CD14-positive monocyte (primary cell): Measurements from ENCODE around the gene SH3BGRL2. TPM values are rescaled to one million over a fixed set of nuclear protein-coding genes. Genes with fewer than 3 reads are reported as not detected.
A peak's percentile ranks its signal among the peaks of the same experiment; 100 is the strongest.

ENCODE experiments used
- DNase-seq, 3 donors: peaks; one replicate each; pipeline ENCODE4 v3.0.0-alpha.2; 2011 to 2022
- H2AFZ ChIP-seq: 2 replicates; pipeline ENCODE4 v1.6.0; 2012; ENCODE audit warnings: mild to moderate bottlenecking, low read depth, low read length, inconsistent platforms; ENCODE audit not compliant: insufficient read depth, poor library complexity, severe bottlenecking
- H3K27ac ChIP-seq, 2 donors: 1 replicate in 1 of 2; 2 replicates in 1 of 2; pipeline ENCODE4 v1.5.1; 2012 to 2013; ENCODE audit warnings: low read length in 2 of 2, control low read depth in 1 of 2, inconsistent platforms in 1 of 2, low read depth in 1 of 2, mild to moderate bottlenecking in 1 of 2
- H3K27me3 ChIP-seq, 2 donors: one replicate each; pipeline versions ENCODE4 v1.6.0 to v1.6.1; 2011 to 2013; ENCODE audit warnings: low read length in 2 of 2; ENCODE audit not compliant: control insufficient read depth in 2 of 2, insufficient read depth in 2 of 2
- H3K36me3 ChIP-seq, 2 donors: replicated peaks in 1 of 2; 1 replicate in 1 of 2; 2 replicates in 1 of 2; pipeline versions ENCODE4 v1.5.1 to v1.6.1; 2012 to 2013; ENCODE audit warnings: low read length in 2 of 2, control low read depth in 1 of 2, inconsistent platforms in 1 of 2, mild to moderate bottlenecking in 1 of 2; ENCODE audit not compliant: insufficient read depth in 2 of 2, control insufficient read depth in 1 of 2
- H3K4me1 ChIP-seq, 2 donors: 1 replicate in 1 of 2; 2 replicates in 1 of 2; pipeline versions ENCODE4 v1.5.1 to v1.6.1; 2012 to 2013; ENCODE audit warnings: low read length in 2 of 2, control low read depth in 1 of 2, inconsistent platforms in 1 of 2, mild to moderate bottlenecking in 1 of 2, moderate library complexity in 1 of 2; ENCODE audit not compliant: insufficient read depth in 2 of 2, control insufficient read depth in 1 of 2
- H3K4me2 ChIP-seq: replicated peaks from 2 replicates; pipeline ENCODE3; 2012; ENCODE audit warnings: low read length, moderate library complexity, mild to moderate bottlenecking; ENCODE audit not compliant: poor library complexity, severe bottlenecking; ENCODE audit errors: extremely low read depth
- H3K4me3 ChIP-seq, 3 experiments: fragments of 200-600 bp in 1 of 3; sonication (generic) in 1 of 3; replicated peaks in 1 of 3; 1 replicate in 2 of 3; 2 replicates in 1 of 3; pipeline ENCODE4 v1.5.1; 2011 to 2013; ENCODE audit warnings: low read length in 3 of 3, mild to moderate bottlenecking in 3 of 3, control low read depth in 2 of 3, low read depth in 2 of 3, inconsistent platforms in 1 of 3, moderate library complexity in 1 of 3
- H3K79me2 ChIP-seq: 2 replicates; pipeline ENCODE4 v1.6.0; 2012; ENCODE audit warnings: mild to moderate bottlenecking, control low read depth, inconsistent platforms, low read length, moderate library complexity; ENCODE audit not compliant: insufficient read depth
- H3K9ac ChIP-seq: 2 replicates; pipeline ENCODE4 v1.6.0; 2017; ENCODE audit warnings: low read length, mild to moderate bottlenecking; ENCODE audit not compliant: insufficient read depth, poor library complexity, severe bottlenecking
- H3K9me3 ChIP-seq, 2 donors: replicated peaks in 1 of 2; 1 replicate in 1 of 2; 2 replicates in 1 of 2; pipeline versions ENCODE4 v1.5.1 to v1.6.1; 2012 to 2013; ENCODE audit warnings: low read length in 2 of 2, control low read depth in 1 of 2; ENCODE audit not compliant: control insufficient read depth in 1 of 2, insufficient read depth in 1 of 2
- H4K20me1 ChIP-seq: 2 replicates; pipeline ENCODE4 v1.6.0; 2012; ENCODE audit warnings: mild to moderate bottlenecking, low read length, control low read depth, moderate library complexity; ENCODE audit not compliant: insufficient read depth
- H3K27ac Mint-ChIP-seq, 7 donors: one replicate each; pipeline ENCODE4 v1.8.0; 2020; ENCODE audit warnings: mild to moderate bottlenecking in 7 of 7, mixed read lengths in 7 of 7, moderate library complexity in 6 of 7, inconsistent platforms in 2 of 7
- H3K27me3 Mint-ChIP-seq, 3 donors: one replicate each; pipeline ENCODE4 v1.8.0; 2021 to 2022; ENCODE audit warnings: low read depth in 3 of 3, mild to moderate bottlenecking in 3 of 3, mixed read lengths in 3 of 3, moderate library complexity in 3 of 3, inconsistent platforms in 1 of 3
- H3K36me3 Mint-ChIP-seq, 2 donors: one replicate each; pipeline ENCODE4 v1.8.0; 2020; ENCODE audit warnings: mixed read lengths in 2 of 2, inconsistent platforms in 1 of 2, mild to moderate bottlenecking in 1 of 2
- H3K4me1 Mint-ChIP-seq: one replicate; pipeline ENCODE4 v1.8.0; 2020; ENCODE audit warnings: mild to moderate bottlenecking, mixed read lengths
- H3K4me3 Mint-ChIP-seq, 2 donors: one replicate each; pipeline ENCODE4 v1.8.0; 2020; ENCODE audit warnings: mild to moderate bottlenecking in 2 of 2, mixed read lengths in 2 of 2, moderate library complexity in 1 of 2
- H3K9me3 Mint-ChIP-seq, 7 donors: one replicate each; pipeline ENCODE4 v1.8.0; 2020 to 2022; ENCODE audit warnings: mixed read lengths in 7 of 7, mild to moderate bottlenecking in 6 of 7, moderate library complexity in 6 of 7, inconsistent platforms in 2 of 7
- WGBS: methylation state at CpG from one replicate; pipeline ENCODE4 v1.1.5; 2013; ENCODE audit warnings: missing lambda C conversion rate; ENCODE audit not compliant: insufficient coverage; 5-methylcytosine and 5-hydroxymethylcytosine counted together
- intact Hi-C, 2 donors: fragments of 100-400 bp; cut with micrococcal nuclease; formaldehyde crosslinking; loops; one replicate each; pipeline versions ENCODE4 v1.15.0 to v1.15.1; 2023
- polyA plus RNA-seq, 3 donors: library from polyadenylated mRNA; depleted of rRNA in 1 of 3; unstranded in 2 of 3; stranded (reverse) in 1 of 3; fragments of 300-500 nt in 2 of 3; fragments of >200 nt in 1 of 3; fragmentation: Illumina TruSeq in 2 of 3; gene quantifications; 1 replicate in 2 of 3; 2 replicates in 1 of 3; pipeline ENCODE4 v1.2.3, GENCODE V29; 2012 to 2021
- TF ChIP-seq, protein P1 (sequence below): fragments of 200-600 bp; IDR thresholded peaks from one replicate; pipeline ENCODE4 v1.8.0; 2022; ENCODE audit warnings: antibody characterized with exemption, mild to moderate bottlenecking

SH3BGRL2 gene
- polyA plus RNA-seq, 3 donors, result 0.03 to 0.30 (median 0.28) TPM

DNA sequence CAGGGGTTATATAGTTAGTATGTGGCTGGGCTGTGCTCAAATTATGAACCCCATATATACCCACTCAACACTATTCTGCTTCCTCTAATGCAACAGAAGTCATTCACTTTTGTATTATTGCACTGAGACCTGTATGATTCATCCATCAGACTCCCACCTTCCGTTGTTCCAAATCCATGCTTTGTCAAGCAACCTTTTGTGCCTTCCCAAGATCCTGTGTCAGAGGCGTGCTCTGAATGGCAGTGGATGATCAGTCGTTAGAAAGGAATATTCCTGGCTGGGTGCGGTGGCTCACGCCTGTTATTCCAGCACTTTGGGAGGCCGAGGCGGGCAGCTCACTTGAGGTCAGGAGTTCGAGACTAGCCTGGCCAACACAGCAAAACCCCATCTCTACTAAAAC is 103.2 kb downstream of the SH3BGRL2 start:
- no peaks in the 10 kb centered on the region for H3K27me3 ChIP-seq
- H3K36me3 ChIP-seq, result no peaks in the 10 kb centered on the region
- intact Hi-C loops, result no loop called here
- H3K4me1 Mint-ChIP-seq, result no peaks in the 10 kb centered on the region
- no peak overlapping the region for H3K4me2 ChIP-seq
- no peaks in the 10 kb centered on the region for H3K36me3 Mint-ChIP-seq
- peak overlapping the region in 2 of 7 donors; percentile 57 to 73 for H3K27ac Mint-ChIP-seq
- H3K27ac ChIP-seq, result no peak overlapping the region
- no peaks in the 10 kb centered on the region for H3K79me2 ChIP-seq
- no peaks in the 10 kb centered on the region for H3K9me3 ChIP-seq
- H4K20me1 ChIP-seq, result no peaks in the 10 kb centered on the region
- WGBS, result 100% methylated on average over 3 of the region's 8 CpGs
- no peak overlapping the region for H2AFZ ChIP-seq
- no peak overlapping the region for H3K4me3 Mint-ChIP-seq
- peaks cover 0 to 3% (median 2%) of the 10 kb centered on the region in 7 donors for H3K9me3 Mint-ChIP-seq
- TF ChIP-seq, protein P1, sequence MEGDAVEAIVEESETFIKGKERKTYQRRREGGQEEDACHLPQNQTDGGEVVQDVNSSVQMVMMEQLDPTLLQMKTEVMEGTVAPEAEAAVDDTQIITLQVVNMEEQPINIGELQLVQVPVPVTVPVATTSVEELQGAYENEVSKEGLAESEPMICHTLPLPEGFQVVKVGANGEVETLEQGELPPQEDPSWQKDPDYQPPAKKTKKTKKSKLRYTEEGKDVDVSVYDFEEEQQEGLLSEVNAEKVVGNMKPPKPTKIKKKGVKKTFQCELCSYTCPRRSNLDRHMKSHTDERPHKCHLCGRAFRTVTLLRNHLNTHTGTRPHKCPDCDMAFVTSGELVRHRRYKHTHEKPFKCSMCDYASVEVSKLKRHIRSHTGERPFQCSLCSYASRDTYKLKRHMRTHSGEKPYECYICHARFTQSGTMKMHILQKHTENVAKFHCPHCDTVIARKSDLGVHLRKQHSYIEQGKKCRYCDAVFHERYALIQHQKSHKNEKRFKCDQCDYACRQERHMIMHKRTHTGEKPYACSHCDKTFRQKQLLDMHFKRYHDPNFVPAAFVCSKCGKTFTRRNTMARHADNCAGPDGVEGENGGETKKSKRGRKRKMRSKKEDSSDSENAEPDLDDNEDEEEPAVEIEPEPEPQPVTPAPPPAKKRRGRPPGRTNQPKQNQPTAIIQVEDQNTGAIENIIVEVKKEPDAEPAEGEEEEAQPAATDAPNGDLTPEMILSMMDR, result no peak
- peaks cover 0 to 3% (median 0%) of the 10 kb centered on the region in 3 donors for H3K27me3 Mint-ChIP-seq
- H3K4me3 ChIP-seq, result no peak overlapping the region
- no peaks in the 10 kb centered on the region for H3K4me1 ChIP-seq
- no peak for DNase-seq
- H3K9ac ChIP-seq, result no peak overlapping the region

DNA sequence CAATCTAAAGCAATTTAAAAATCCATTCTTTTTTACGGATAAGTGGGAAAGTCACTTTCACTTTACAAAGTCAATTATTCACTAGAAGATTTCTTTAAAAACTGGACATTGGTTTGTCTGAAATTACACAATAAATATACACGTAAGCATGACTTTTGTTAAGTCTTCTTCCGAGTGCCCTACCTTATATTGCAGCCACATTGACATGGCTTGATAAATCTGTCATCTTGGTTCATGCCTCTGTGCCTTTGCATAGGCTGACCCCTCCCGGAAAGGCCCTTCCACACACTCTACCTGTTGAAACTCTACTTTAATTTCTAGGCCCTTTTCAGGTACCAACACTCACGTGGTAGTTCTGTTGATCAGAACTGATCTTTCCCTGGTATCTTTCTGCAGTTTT is 104.1 kb downstream of the SH3BGRL2 start:
- H3K27me3 Mint-ChIP-seq, result peaks cover 0 to 3% (median 0%) of the 10 kb centered on the region in 3 donors
- Histone ChIP-seq H3K27me3 (no peaks in the 10 kb centered on the region), H3K27ac (no peak overlapping the region), H3K79me2 (no peaks in the 10 kb centered on the region), H3K36me3 (no peaks in the 10 kb centered on the region), H3K4me1 (no peaks in the 10 kb centered on the region), H2AFZ (no peak overlapping the region), H3K4me2 (no peak overlapping the region), H3K4me3 (no peak overlapping the region), H3K9me3 (no peaks in the 10 kb centered on the region), H3K9ac (no peak overlapping the region), H4K20me1 (no peaks in the 10 kb centered on the region)
- no peak overlapping the region for H3K27ac Mint-ChIP-seq
- no peak for DNase-seq
- H3K9me3 Mint-ChIP-seq, result peaks cover 0 to 3% (median 2%) of the 10 kb centered on the region in 7 donors
- no peaks in the 10 kb centered on the region for H3K36me3 Mint-ChIP-seq
- intact Hi-C loops, result no loop called here
- H3K4me3 Mint-ChIP-seq, result no peak overlapping the region
- H3K4me1 Mint-ChIP-seq, result no peaks in the 10 kb centered on the region
- 90% methylated on average over 2 of the region's 5 CpGs for WGBS
- TF ChIP-seq, protein P1, result no peak
